Right renal pelvis (tissue), 4 donors: ENCODE data around the gene UBE2D1. TPM values are rescaled to one million over a fixed set of nuclear protein-coding genes. Genes with fewer than 3 reads are reported as not detected.
"Not testable (repeated sequence)": the region's sequence is repeated elsewhere in the genome, so short reads cannot be mapped to it uniquely, and the experiment has no call there.

ENCODE experiments used
- DNase-seq, 4 donors: peaks; one replicate each; pipeline ENCODE4 v3.0.0-alpha.2; 2013; ENCODE audit warnings: low read depth in 4 of 4, low spot score in 3 of 4, missing footprints in 1 of 4
- polyA plus RNA-seq, 4 donors: library from polyadenylated mRNA; unstranded; fragments of 120-200 nt; gene quantifications; one replicate each; pipeline ENCODE4 v1.2.1, GENCODE V29; 2013; ENCODE audit not compliant: insufficient read length in 4 of 4

UBE2D1 gene
- polyA plus RNA-seq, 4 donors = 35.7 to 53.1 (median 47.8) TPM

DNA sequence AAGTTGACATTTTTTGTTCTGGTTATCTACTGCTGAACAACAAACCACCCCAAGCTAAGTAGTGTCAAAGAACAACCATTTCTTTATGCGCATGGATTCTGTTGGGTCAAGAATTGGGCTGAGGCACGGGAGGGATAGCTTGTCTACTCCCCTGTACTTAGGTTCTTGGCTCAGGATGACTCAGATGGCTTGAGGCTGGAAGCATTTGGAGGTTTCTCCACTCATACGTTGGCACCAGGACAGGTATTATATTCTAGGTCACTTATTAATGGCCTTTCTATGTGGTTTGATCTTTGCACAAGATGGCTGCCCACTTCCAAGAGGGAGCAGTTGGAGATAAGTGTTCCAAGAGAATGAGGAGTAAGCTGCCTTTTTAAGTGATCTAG lies 38.6 kb downstream of the UBE2D1 start:
- DNase-seq = no peak

- no peak for DNase-seq
These were observed 47.7 kb downstream of the UBE2D1 start for GRCh38 chr10:58382489-58382995.

GRCh38 chr10:58384095-58384494 lies 49.3 kb downstream of the UBE2D1 start:
- no peak for DNase-seq

DNA sequence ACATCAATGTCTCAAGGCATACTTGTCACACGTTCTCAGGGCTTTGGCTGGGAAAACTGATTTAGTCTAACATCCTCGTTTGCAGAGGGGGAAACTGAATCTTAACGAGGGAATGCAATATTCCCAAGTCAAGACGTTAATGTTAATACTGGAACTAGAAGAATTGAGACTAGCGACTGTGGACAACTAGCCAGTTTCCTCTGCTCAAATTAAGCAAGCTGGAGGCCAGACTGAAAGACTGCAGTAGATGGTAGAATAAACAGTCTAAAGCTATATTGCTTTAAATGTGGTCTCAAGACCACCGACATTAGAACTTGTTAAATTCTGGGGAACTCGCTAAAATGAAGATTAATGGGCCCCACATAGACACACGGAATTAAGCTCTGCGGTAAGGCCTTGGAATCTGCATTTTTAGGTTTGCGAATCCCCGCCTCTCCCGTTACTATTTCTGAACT lies 49.8 kb downstream of the UBE2D1 start:
- peak in 2 of 4 donors; percentile 11 to 45 for DNase-seq

- DNase-seq = peak; percentile 79 to 89 (median 88)
These were observed 50.4 kb downstream of the UBE2D1 start, which contains the start of gene TFAM for GRCh38 chr10:58384999-58385783. TFAM (plus strand) TSS chr10:58385410; CDS start chr10:58385548, 138 bp downstream.

DNA sequence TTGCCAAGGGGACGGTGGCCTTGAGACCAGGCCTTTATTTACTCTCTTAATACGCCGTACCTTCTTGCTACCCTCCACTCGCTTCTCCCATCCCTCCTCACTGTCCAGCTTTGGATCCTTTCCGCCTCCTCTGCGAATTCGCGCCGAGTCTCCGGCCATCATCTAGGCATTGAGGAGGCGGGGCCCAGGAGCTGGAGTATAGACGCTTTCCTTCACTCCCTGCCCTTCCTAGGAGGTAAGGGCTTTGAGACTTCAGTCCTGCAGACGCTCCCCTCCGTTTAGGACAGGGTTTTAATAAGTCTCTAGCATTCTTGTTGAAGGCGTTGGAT lies 50.9 kb downstream of the UBE2D1 start:
- peak in 2 of 4 donors; percentile 3 to 16 for DNase-seq

DNA sequence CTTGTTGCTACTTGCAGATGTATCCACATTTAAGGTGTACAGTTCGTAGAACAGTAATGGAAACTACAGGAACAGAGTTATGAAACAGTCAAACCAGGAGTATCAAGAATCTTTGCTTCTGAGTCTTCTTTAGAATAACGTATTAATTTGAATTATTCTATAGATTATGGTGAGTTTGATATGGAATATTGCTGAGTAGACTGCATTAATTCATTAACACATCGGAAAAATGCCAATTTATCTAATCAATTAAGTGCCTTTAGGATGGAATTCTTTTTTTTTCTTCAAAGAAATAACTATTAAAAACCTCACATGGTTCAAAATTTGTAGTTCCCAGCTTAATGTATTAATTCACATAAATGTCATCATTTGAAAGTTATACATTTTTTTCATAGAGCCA lies 54.2 kb downstream of the UBE2D1 start:
- DNase-seq = no peak

- DNase-seq = no peak
These were observed 58.5 kb downstream of the UBE2D1 start for GRCh38 chr10:58393317-58393716.

DNA sequence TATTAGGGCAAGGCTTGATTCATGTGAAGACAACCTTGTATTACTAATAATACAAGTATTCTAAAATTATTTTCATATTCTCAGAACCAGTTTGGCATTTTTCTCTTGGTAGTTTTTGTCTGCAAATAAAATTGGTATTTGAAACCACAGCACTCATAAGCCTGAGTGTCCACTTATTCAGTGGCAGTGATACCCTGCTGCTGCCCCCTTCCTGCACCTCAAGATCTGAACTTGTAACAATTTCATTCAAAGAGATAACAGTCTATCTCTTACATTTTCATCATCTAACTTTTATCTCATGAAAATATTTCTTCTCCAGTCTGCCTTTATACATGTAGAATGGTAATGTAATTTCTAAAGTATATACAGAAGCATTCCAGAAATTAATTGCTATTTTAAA lies 59.7 kb downstream of the UBE2D1 start:
- DNase-seq = no peak

DNA sequence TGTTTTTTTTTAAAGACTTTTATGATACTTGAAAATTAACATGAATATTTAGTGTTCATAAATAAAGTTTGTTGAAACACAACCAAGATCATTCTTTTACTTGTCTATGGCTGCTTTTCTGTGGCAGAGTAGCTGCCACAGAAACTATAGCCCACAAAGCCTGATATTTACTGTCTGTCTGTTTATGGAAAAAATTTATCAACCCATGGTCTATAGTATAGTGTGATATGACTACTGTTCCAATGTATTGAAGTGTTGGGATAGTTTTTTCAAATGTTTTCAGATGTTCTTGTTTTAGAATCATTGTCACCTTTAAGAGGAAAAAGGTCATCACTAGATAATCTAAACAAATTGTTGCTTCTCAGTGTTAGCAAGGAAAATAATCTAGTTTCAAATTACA lies 61.3 kb downstream of the UBE2D1 start:
- DNase-seq = no peak

GRCh38 chr10:58397830-58398229 lies 63.0 kb downstream of the UBE2D1 start:
- no peak for DNase-seq

- no peak for DNase-seq
These were observed 64.6 kb downstream of the UBE2D1 start for GRCh38 chr10:58399410-58399809.

DNA sequence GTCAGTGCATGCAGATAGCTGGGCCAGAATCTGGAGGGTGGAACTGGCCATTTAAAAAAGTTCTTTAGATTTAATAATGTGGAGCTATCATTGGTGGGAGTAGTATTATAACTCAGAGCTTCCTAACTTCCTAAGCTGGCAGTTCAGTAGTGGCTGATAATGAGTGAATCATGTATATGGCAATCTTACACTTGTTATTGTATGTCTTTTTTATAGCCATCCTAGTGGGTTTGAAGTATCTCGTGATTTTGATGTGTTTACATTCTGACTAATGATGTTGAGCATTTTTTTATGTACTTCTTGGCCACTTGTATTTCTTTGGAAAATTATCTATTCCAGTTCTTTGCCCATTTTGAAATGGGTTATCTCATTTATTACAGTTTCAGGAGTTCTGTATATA lies 65.8 kb downstream of the UBE2D1 start:
- DNase-seq = no peak

DNA sequence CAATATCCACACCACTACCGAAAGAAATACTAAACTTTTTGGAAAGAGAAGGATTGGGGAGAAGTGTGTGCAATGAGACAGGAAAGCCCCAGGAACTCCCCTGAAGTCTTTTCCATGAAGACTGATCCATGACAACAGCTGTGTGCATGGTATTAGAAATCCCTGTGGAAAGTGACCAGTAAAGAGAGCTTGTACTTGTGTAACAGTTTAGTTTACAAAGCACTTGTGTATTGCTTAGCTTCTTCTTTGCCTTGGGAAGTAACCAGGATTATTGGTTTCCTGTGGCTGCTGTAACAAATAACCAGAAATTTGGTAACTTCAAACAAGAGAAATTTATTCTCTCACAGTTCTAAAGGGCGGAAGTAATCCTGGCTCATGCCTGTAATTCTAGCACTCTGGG lies 69.2 kb downstream of the UBE2D1 start:
- no peak for DNase-seq

DNA sequence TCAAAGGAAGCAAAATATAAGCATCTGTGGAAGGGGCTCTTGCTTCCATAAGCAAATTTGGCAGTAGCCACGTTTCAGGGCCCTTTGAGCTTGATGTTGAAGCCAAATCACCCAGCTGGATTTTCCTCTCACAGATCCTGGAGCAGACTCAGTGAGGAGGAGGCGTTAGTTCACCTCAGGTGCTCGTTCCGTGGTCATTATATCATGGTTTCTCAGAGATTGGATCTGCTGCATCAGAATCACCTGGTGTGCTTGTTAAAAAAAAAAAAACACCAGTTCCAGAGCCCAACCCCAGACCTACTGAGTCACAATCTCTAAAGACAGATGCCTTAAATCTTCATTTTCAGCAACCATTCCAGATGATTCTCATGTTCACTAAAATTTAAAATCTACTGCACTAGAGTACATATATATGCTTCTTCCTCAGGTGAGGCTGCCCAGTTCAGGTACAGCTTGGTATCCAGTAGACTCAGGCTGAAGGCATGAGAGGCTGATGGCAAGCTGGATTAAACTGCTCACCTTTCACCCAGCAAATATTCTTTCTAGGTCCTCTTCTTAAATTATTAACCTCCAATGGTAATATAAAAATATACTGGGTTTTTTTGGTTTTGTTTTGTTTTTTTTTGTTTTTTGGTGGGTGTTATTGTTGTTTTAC lies 75.3 kb downstream of the UBE2D1 start:
- DNase-seq = no peak

- no peak for DNase-seq
These were observed 77.7 kb downstream of the UBE2D1 start for GRCh38 chr10:58412502-58412961.

- peak in 2 of 4 donors; percentile 35 to 44 for DNase-seq
These were observed 79.7 kb downstream of the UBE2D1 start for GRCh38 chr10:58414270-58415041.

DNA sequence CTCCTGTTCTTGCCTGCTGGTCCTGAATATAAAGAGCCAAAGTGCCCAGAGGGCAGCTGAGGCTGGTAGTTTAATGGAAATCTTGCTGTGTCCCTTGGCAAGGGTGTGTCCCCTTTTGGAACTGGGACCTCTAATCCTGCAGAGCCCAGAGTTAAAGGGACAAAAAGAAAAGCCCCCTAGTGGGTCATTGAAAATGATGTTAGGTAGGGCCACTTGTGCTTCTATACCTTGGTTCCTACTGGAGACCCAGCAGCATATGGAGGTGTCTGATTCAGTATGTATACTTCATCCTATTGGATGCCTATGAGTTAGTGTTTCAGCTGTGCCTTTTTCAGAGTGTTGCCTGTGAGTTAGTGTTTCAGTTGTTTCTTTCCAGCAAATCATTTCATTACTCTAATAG lies 81.0 kb downstream of the UBE2D1 start:
- DNase-seq = no peak

DNA sequence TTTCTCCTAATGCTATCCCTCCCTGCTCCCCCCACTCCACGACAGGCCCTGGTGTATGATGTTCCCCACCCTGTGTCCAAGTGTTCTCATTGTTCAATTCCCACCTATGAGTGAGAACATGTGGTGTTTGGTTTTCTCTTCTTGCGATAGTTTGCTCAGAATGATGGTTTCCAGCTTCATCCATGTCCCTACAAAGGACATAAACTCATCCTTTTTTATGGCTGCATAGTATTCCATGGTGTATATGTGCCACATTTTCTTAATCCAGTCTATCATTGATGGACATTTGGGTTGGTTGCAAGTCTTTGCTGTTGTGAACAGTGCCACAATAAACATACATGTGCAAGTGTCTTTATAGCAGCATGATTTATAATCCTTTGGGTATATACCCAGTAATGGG lies 83.1 kb downstream of the UBE2D1 start:
- not testable (repeated sequence) for DNase-seq
